ENCODE data around the gene CTBP2.
"Not testable (repeated sequence)": the region's sequence is repeated elsewhere in the genome, so short reads cannot be mapped to it uniquely, and the experiment has no call there.

Gene CTBP2

DNA sequence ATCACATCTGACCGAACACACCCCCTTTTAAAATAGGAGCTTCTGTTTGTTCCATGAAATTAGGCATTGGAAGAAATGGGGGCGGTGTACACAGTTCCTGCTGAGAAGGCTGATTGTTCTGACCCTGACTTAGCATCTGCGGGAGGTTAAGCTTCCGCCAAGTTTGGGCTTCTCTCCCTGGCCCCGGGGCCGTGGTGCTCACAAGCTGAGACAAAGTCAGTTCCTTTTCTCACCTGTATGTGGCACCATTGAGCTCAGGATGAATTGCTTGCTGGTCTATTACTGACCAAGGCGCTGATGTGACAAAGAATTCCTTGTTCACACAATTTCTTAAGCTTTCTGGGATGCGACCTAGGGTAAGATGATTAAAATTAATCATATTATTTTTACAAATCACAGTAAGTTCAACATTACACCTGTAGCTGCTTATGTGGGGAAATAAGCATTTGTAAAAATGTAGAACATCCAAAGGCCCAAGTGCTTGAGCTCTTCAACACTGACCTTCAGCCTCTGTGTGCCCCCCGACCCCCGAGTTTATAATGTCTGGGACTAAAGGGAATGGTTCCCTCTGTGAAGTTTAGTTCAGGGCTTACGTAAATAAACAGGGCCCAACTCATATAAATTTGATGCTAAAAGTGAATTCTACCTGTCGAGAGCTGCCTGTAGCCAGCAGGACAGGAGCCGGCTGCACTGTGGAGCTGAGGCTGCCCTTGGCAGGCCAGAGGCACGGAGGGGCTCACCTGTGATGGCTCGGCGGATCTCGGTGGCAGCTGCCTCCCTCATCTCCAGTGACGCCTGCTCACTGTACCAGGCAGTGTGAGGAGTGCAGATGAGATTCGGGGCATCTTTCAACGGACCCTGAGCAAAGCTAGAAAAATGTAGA is 167.7 kb downstream of the CTBP2 start:
- DNase-seq: no peak

DNA sequence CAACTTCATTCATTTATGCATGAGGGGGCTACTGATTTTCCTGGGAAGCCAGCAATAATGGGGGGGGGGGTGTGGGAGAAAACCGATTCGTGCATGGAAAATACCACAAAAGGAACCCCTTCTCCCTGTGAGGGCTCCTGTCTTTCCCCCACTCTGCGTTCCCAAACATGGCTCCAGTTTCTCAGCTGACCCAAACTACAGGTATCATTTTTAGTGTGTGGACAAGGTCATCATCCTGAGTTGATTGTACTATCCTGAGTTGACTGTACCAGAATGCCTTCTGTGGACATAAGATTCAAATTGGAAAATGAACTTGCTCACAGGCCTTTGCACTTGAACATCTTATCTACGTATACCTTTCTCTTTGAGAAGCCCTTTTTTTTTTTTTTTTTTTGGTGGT is 168.5 kb downstream of the CTBP2 start:
- DNase-seq: no peak

DNA sequence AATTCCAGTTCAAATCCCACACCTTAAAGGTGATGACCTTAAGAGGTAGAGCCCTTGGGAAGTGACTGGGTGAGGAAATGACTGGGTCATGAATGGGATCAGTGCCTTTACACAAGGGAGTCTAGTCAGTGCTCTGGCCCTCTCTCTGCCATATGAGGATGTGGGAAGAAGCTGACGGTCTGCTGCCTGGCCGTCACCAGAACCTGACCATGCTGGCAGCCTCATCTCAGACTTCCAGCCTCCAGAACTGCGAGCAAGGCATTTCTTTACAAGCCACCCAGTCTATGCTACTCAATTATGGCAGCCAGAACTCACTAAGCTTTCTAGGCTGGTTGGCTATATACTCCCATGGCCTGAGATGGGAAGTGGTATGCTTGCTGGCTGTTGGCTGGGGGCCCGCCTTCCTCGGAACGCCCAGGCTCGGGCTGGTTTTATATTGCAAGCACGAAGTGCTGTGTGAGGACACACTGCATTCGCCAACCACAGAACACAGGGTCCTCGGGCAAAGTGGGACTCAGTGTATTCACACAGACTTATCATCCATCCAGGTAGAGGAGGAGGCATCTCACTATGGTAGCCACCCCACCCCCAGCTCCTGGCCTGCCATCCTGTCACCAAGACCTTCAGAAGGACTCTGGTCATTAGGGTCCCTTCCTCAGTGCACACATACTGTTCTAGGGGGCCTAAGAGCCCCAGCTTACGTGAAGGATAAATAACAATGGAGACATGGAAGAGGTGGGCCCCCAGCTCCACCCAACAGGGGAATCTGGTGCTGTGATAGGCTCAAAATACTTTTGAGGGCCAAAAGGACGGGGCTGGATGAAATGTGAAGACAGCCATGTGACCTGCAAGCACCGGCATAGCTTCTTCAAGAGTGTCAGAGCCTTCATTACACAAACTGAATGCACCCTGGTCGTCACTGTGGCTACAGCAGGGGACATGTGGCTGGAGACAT is 169.4 kb downstream of the CTBP2 start:
- no peak for DNase-seq

DNA sequence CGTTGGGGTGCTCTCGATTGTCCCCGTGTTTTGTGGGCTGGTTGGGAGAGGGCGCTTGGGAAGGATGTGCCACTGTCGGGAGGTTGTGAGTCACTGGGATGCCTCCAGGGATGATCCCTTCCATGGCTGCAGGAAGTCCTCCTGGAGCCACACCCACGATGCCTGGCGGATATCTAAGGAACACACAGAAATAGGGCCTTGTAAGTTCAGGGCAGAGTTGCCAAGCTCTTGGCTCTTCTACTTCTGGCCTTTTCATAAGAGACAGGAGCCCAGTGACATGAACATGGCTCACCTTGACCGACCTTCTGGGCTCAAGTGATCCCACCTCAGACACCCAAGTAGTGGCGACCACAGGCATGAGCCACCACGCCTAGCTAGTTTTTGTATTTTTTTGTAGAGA is 170.8 kb downstream of the CTBP2 start:
- no peak for DNase-seq

DNA sequence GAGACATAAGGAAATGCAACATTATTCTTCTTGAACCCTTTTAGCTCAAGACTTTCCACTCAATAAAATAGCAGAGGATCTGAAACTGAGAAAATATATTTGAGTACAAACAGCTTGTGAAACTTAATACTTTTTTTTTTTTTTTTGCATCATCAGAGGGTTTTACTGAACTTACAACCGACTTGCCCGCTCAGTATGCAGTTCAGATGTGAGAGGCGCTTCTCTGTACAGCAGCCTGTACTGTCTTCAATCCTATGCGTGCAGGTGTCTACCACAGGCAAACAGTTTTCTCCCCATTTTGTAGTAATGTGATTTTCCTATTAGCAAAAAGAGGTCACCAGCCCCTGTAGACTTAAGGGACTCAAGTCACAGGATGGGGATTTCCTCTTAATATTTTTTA is 171.6 kb downstream of the CTBP2 start:
- not testable (repeated sequence) for DNase-seq

DNA sequence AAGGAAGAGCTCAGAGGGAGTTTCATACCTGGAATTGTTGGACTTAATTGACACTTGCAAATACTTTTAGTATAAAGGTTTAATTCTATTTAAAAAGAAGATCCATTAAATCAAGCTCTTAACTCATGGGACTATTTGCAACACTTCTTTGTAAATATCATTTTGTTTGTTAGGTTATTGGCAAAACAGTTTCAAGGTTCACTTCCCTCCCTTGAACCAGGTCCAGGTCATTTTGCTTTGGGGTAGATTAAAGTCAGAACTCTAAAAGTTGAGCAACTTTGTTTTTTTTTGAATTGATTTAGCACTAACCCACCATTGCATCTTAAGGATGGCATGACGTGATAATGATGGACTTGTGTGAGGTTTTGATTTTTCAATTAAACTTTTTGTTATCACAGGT is 172.6 kb downstream of the CTBP2 start:
- DNase-seq: no peak

DNA sequence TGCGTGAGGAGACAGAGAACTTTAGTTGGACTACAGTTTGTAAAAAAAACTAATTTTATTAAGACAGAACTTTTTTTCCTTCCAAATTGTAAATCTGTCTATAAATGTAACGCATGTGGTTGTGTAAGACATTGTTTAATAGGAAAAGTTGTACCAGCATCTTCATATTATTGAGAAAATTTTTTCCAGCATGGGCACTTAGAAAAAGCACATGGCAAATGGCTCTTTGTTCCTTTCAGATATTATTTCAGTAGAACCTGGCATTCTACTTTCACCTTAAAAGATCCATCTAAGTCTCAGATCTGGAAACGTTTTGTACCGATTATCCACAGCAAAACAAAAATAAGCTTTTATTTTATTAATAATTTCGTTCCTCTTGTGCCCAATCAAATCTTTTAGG is 175.2 kb downstream of the CTBP2 start:
- no peak for DNase-seq

DNA sequence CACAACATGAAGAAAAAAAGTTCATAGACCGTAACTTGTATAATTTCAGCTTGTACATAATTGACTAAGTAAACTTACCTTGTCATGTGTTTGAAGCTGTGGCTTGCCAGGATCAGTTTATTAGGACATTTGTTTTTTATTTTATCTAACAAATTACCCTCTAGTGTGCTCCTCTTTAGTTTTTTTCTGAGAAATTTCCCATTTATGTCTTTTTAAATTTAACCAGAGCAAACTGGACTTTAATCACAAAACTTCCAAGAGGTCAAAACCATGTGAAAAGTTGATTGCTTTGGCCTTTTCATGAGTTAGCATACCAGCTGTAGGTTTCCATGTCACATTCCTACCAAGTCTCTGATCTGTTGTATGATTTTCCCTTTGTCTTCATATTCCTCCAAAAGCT is 176.0 kb downstream of the CTBP2 start:
- DNase-seq: no peak

DNA sequence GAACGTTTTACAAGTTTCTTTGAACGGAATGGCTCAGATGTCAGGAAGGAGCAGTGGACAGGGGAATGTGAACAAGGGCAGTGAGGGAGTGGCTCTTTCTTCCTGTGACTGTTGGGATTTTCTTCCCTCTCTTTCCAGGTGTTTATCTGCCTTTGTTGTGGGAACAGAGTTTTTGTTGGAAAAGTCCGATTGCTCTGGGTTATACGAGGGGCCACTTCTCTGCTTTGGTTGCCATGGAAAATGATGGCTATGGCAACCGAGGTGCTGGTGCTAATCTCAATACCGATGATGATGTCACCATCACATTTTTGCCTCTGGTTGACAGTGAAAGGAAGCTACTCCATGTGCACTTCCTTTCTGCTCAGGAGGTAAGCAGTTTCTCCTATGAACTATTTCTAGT is 177.0 kb downstream of the CTBP2 start:
- no peak for DNase-seq

DNA sequence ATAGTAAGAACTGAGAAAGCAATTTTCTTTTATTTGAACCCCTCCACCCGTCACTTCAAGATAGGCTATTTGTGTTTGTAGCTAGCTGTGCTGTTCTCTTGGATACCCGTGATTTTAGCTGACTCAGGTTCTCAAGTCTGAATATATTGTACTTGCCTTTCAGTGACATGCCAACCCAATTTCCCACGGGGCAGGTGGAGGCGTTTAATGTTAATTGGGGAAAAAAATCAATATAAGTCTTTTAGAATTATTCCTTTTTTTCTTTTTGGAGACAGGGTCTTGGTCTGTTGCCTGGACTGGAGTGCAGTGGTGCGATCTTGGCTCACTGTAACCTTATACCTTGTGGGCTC is 182.0 kb downstream of the CTBP2 start:
- no peak for DNase-seq

DNA sequence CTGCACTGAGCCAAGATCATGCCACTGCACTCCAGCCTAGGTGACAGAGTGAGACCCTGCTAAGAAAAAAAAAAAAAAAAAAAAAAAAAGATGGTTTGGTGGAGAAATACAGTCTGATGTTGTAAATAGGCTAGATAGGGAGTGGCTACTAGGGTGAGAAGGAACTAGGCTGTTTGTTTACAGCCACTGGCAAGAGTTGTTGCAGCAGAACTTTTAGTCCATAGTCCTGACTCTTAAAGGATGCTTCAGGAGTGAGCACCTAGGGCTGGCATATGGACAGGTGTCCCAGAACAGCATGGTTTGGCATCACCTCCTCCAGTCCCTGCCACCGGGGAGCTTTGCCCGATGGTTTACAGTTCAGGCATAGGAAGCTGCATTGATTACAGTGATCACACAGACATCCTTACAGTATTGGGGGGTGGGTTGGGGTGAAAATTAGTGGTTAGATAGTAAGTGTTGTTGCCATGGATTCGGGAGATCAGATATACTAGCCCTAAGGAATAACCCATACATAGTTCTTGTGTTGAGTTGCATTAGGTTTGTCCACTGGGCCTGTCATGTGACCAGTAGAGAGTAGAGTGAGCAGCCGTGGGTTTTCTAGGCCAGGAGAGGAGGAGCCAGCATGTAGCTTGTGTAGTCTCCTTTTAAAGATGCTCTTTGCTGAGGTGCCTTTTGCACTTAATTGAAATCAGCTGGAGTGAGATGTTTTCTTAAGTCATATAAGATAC is 182.6 kb downstream of the CTBP2 start:
- DNase-seq: no peak

DNA sequence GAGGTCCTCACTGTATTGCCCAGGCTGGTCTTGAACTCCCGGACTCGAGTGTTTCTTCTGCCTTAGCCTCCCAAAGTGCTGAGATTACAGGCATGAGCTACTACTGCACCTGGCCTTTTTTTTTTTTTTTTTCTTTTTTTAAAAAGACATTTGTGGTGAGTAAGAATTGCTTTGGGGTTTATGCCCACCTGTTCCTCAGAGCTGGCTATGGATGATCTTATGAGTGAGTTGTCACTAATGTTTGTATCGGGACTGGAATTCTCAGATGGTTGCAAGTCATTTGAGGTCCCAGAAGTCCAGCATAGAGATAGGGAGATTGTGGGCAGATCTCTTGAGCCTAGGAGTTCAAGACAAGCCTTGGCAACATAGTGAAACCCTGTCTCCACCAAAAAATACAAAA is 183.2 kb downstream of the CTBP2 start:
- no peak for DNase-seq

DNA sequence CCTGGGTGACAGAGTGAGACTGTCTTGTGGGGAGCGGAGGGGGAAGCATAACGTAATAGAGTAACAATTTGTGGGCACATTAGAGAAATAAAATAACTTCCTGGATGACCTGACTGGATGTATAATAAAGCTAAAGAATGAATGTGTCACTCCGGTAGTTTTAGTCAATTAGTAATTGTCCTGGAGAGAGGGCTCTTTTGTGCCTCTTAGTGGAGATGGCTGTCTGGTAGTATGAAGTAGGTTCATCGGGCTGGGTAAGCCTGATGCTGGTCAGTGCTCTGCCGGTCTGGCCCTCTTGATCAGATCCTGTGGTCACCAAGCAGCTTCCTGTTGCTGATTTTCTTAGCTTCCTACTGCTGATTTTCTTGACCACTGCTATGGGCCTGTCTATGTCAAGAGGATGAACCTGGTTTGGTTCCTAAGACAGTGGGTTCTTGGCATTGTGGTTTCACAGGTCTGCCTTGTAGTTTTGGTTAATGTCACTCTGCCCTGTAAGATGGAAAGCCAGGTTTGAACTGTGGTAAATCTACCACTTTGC is 184.3 kb downstream of the CTBP2 start:
- DNase-seq: no peak

DNA sequence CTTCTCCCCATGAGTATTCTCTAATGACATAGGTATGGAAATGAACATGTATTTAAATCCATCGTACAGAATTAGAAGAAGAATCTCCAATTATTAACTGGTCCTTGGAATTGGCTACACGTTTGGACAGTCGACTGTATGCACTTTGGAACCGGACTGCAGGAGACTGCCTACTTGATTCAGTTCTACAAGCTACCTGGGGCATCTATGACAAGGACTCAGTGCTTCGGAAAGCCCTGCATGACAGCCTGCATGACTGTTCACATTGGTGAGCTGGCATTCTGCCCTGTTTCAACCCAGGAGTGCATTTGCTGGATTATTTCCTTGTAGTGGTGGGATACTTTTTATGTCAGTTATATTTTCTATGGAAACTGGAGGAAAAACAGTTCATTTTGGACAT is 186.2 kb downstream of the CTBP2 start:
- no peak for DNase-seq

DNA sequence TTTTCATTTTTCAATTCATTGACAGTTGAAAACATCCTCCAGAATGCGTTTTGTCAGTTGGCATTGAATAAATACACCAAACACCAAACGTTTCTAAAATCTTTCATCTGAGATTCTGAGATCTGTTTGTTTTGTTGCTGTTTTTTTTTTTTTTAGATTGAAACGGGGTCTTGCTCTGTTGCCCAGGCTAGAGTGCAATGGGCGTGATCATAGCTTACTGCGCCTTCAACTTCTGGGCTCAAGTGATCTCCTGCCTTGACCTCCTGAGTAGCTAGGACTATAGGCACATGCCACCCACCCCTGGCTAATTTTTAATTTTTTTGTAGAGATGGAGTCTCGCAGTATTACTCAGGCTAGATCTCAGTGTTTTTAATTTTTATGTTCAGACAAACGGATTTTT is 187.7 kb downstream of the CTBP2 start:
- no peak for DNase-seq

DNA sequence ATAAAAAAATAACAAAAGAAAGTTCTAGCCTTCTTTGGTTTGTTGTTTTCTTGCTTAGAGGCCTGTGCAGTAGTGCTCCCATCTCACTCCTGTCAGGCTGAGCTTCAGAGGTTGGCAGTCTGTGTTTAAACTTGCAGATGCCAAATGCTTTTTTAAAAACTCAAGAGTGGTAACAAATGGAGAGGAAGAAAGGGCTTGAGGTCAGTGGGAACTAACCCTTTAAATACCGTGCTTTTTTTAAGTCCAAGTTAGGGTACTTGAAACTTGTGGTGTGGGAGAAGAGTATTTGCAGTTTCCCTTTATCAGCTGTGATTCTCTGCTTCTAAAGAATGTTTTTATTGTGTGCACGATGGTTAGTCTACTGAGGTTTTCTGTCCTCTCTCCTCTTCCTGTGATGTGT is 189.1 kb downstream of the CTBP2 start:
- DNase-seq: no peak

DNA sequence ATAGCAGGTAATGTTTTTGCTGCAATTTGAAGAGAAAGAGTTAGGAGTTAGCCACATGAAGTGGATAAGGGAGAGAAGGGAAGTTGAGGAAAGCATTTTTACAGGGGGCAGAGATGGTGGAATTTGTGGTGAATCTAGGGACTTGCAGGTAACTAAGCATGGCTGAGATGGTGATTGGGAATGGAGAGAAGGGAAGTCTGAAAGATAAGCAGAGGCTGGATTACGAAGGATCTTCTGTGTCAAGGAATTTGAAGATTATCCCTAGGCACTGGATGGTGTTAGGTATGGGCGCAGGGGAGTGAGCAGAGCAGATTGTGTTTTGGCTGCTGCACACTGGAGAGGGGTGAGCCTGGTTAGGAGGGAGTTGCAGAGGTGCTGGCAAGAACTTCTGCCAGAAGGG is 193.1 kb downstream of the CTBP2 start:
- no peak for DNase-seq

DNA sequence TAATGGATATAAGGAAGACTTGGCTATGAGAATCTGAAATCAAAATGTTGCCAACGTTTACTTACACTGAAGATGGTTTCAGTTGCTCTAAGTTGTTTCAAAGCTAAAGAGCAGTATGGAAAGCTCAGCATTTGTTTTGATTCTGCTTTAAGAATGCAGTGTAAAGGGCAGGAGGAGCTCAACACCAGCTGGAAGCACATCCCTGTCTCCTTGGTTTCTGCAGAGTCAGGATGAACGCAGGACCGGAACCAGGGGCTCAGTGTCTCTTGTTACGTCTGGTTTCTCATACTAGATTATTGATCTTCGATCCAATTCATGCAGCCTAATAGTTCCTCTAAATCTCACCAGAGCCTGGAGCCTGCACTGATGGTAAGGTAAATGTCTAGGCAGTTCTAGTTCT is 194.4 kb downstream of the CTBP2 start:
- DNase-seq: no peak

DNA sequence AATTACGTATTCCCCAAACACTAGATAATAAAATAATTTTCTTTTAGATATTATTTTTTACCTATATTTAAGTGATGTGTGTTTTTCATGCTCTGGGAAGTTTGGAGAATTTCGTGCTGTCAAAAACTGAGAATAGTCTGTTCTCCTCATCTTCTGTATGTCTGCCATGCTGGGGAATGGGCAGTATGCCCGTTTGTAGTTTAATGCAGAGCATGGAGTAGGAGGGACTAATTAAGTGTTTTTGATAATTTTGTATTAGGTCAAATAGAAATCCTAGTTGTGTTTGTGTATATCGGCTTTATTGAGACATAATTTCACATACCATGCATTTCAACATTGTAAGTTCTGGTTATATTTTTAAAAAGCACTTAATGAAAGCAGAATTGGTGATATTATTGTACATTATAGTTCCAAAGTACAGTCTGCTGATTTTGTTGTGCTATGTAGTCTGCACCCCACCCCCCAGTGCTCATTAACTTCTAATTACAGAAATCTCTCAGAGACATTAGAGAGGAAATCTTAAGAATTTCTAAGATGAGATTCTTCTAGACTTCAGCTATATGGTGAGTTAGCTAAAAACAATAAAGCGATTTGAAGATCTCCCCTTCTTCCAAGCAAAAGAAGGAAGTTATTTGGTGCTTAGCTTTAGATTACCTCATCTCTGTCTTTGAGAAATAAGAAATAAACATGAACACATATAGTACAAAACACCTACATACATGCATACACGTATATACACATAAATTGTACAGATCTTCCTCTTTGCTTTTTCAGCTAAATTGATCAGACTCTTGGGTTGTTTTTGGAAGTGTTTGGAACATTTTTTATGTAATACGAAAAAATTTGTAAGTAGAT is 196.3 kb downstream of the CTBP2 start:
- DNase-seq: no peak

DNA sequence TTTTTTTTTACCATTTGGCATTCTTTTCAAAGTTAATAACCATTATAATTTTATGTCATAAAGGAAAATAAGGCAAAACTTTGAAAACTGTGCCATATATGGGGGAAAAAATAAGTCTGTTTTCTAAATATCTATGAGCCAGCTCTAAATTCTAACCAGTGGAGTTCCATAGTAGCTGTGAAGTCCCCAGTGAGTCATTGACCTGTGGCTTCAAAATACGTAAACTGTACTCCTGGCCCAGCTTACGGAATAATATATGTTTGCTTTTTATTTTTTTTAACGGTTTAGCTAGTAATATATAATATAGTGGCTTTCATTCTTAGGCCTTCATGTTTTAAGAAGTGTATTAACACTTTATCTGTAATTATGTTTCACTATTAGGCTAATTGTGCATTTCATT is 197.9 kb downstream of the CTBP2 start:
- DNase-seq: no peak

DNA sequence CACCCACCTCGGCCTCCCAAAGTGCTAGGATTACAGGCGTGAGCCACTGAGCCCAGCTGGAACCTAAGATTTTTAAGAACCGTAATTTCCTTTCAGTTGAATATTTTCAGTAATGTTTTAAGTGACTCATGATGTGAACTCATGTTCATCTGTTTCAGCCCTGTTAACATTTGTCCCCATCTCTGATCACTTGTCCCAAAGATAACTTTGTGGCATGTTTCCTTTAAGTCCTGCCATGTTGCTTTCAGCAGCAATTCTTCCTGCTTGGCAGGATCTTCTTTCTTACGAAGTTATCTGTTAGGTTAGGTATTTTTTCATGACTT is 199.2 kb downstream of the CTBP2 start:
- DNase-seq: no peak

DNA sequence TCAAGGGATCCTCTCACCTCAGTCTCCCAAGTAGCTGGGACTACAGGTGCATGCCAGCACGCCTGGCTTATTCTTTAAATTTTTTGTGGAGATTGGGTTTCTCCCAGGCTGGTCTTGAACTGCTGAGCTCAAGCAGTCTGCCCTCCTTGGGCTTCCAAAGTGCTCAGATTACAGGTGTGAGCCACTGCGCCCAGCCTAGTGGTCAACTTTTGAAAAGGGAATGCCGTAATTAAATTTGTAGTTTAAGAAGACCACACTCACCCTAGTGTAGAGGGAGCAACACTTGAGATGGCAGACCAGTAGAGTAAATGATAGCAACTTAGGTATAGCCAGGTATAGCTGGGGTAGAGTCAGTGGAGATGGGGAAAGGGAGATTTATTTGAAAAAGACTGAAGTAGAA is 200.8 kb downstream of the CTBP2 start:
- no peak for DNase-seq
